Kidney epithelial cell (primary cell): Measurements from ENCODE around the gene TIGD3. TPM values are rescaled to one million over a fixed set of nuclear protein-coding genes. Genes with fewer than 3 reads are reported as not detected.

Source experiments
- DNase-seq: peaks from one replicate; pipeline ENCODE4 v3.0.0-alpha.2; 2010; ENCODE audit warnings: low read depth
- H3K27me3 ChIP-seq: 2 replicates; pipeline ENCODE4 v1.6.0; 2011; ENCODE audit warnings: low read length; ENCODE audit not compliant: control insufficient read depth, insufficient read depth
- H3K36me3 ChIP-seq: 2 replicates; pipeline ENCODE4 v1.5.1; 2011; ENCODE audit warnings: low read length; ENCODE audit not compliant: control insufficient read depth, insufficient read depth
- H3K4me3 ChIP-seq: 2 replicates; pipeline ENCODE4 v1.5.1; 2011; ENCODE audit warnings: low read depth, mild to moderate bottlenecking, control low read depth, low read length
- CTCF ChIP-seq: IDR thresholded peaks from 2 replicates; pipeline ENCODE4 v1.5.1; 2011; ENCODE audit warnings: mild to moderate bottlenecking, moderate library complexity, low read length, control low read depth, inconsistent platforms; ENCODE audit not compliant: insufficient read depth, poor library complexity, severe bottlenecking
- total RNA-seq: library from RNA; depleted of rRNA; stranded (reverse); fragments of >200 nt; gene quantifications from 2 replicates; pipeline ENCODE4 v1.2.3, GENCODE V29; 2015

Gene TIGD3
- total RNA-seq, 1 donor from 2014 or later: 1.3 TPM

DNA sequence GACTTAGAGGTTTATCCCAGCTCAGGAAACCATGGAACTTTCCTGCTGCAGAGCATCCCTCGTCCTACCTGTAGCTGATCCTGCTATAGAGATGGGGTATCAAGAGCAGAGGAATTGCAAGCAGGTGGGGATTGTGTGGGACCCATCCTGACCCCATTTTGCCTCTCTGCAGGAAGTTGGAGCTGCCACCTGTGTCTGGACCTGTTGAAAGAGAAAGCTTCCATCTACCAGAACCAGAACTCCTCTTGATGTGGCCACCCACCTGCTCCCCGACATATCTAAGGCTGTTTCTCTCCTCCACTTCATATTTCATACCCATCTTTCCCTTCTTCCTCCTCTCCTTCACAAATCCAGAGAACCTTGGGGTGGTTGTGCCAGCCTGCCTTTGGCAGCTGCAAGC, 3.0 kb upstream of the TIGD3 start:
- peaks cover 11% of the 10 kb centered on the region for H3K27me3 ChIP-seq
- TF ChIP-seq CTCF: no peak
- no peak overlapping the region for H3K4me3 ChIP-seq
- no peak for DNase-seq
- peaks cover 5% of the 10 kb centered on the region for H3K36me3 ChIP-seq

DNA sequence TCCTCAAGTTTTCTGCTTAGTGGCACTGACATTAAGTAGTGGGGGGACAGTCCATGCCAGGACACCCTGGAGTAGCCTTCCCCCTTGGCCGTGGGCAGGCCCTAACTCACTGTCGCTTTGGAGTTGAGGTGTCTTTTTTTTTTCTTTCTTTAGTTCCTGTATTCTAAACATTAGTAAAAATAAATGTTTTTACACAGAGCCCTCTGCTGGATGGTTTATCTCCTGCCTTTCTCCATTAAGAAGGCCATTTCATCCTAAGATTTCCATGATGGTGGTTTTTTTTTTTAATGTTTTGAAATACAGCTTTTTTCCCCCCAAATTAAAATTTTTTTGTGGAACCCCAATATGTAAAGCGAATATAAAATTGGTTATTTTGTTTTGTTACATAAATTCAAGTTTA, 1.8 kb upstream of the TIGD3 start:
- H3K4me3 ChIP-seq: no peak overlapping the region
- peaks cover 16% of the 10 kb centered on the region for H3K27me3 ChIP-seq
- peak; percentile 34 for TF ChIP-seq CTCF
- peaks cover 5% of the 10 kb centered on the region for H3K36me3 ChIP-seq
- no peak for DNase-seq

DNA sequence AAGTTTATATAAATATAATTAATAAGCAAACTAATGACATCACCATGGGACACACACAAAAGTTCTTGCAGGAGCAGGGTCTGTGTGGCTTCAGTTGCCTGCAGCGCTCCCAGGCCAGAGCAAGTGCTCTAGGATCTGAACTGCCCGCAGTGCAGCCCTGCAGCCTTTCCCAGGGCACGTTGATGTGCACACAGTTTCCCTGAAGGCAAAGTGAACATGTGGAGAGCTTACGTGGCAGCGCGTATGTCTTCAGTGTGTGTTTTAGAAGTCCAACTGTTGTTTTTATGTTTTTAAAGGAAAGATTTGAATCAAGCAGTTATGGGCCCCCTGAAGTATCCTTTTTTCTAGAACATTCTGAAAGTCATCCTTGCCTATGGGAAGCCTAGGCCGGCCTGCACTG, 1.2 kb upstream of the TIGD3 start:
- H3K27me3 ChIP-seq: peaks cover 16% of the 10 kb centered on the region
- no peak for TF ChIP-seq CTCF

GRCh38 chr11:65353900-65354264, 669 bp upstream of the TIGD3 start:
- TF ChIP-seq CTCF: no peak
- DNase-seq: no peak

More for the DNA sequence above, 1.2 kb upstream of the TIGD3 start:
- peaks cover 5% of the 10 kb centered on the region for H3K36me3 ChIP-seq
- no peak overlapping the region for H3K4me3 ChIP-seq
- DNase-seq: no peak

GRCh38 chr11:65355013-65355775, 643 bp downstream of the TIGD3 start:
- no peak for DNase-seq
- Histone ChIP-seq H3K27me3 (peaks cover 16% of the 10 kb centered on the region), H3K36me3 (peaks cover 5% of the 10 kb centered on the region), H3K4me3 (peak overlapping the region; percentile 53)
- no peak for TF ChIP-seq CTCF

More at GRCh38 chr11:65353900-65354264, 669 bp upstream of the TIGD3 start:
- H3K4me3 ChIP-seq: peak overlapping the region; percentile 52
- peaks cover 16% of the 10 kb centered on the region for H3K27me3 ChIP-seq
- H3K36me3 ChIP-seq: peaks cover 5% of the 10 kb centered on the region
